NCI-H1930 (cell line): Measurements from ENCODE around the gene FGF22.
"Not testable (repeated sequence)": the region's sequence is repeated elsewhere in the genome, so short reads cannot be mapped to it uniquely, and the experiment has no call there.

Experiments used
- DNase-seq, 2 experiments: peaks; one replicate each; lab custom pipeline; 2025; lab: John Stamatoyannopoulos, UW

FGF22 gene

GRCh38 chr19:622666-623065 is 17.0 kb upstream of the FGF22 start:
- no peak for DNase-seq

GRCh38 chr19:623175-623916 is 16.3 kb upstream of the FGF22 start:
- DNase-seq, result no peak

GRCh38 chr19:623974-624373 is 15.7 kb upstream of the FGF22 start:
- no peak for DNase-seq

- DNase-seq, result no peak
Observed at GRCh38 chr19:624433-625109, 15.1 kb upstream of the FGF22 start.

- no peak for DNase-seq
Observed at GRCh38 chr19:625257-625656, 14.4 kb upstream of the FGF22 start.

- not testable (repeated sequence) for DNase-seq
Observed at GRCh38 chr19:626566-626965, 13.1 kb upstream of the FGF22 start.

GRCh38 chr19:628168-628567 is 11.5 kb upstream of the FGF22 start:
- DNase-seq, result no peak

- not testable (repeated sequence) for DNase-seq
Observed at GRCh38 chr19:629515-629914, 10.2 kb upstream of the FGF22 start.

- no peak for DNase-seq
Observed at GRCh38 chr19:629961-630714, 9.5 kb upstream of the FGF22 start.

- no peak for DNase-seq
Observed at GRCh38 chr19:632579-633067, 7.1 kb upstream of the FGF22 start.

- peak; percentile 92 for DNase-seq
Observed at GRCh38 chr19:633068-633785, 6.5 kb upstream of the FGF22 start, which contains the start of gene POLRMT. Gene POLRMT, minus strand, starts transcription at chr19:633537. Its CDS starts 25 bp downstream, at chr19:633512.

- DNase-seq, result no peak
Observed at GRCh38 chr19:633786-634639, 5.7 kb upstream of the FGF22 start.

GRCh38 chr19:634975-635652 is 4.6 kb upstream of the FGF22 start:
- no peak for DNase-seq

- DNase-seq, result no peak
Observed at GRCh38 chr19:638906-639252, 800 bp upstream of the FGF22 start.

GRCh38 chr19:640161-640558 is 481 bp downstream of the FGF22 start:
- no peak for DNase-seq

GRCh38 chr19:640606-641189 is 1.0 kb downstream of the FGF22 start:
- no peak for DNase-seq

- no peak for DNase-seq
Observed at GRCh38 chr19:641702-642101, 2.0 kb downstream of the FGF22 start.

- no peak for DNase-seq
Observed at GRCh38 chr19:642767-643727, 3.4 kb downstream of the FGF22 start.

GRCh38 chr19:643736-644135 is 4.1 kb downstream of the FGF22 start:
- no peak for DNase-seq
